Progenitor cell of endocrine pancreas (in vitro differentiated cells): ENCODE measurements around the gene AGPAT4. TPM values are rescaled to one million over a fixed set of nuclear protein-coding genes. Genes with fewer than 3 reads are reported as not detected.

Source experiments
- DNase-seq: peaks from one replicate; pipeline ENCODE4 v3.0.0; 2021; ENCODE audit warnings: low spot score; ENCODE audit not compliant: unreplicated experiment
- H3K27ac Mint-ChIP-seq: 2 replicates; pipeline ENCODE4 v1.8.0; 2021; ENCODE audit warnings: mild to moderate bottlenecking, moderate library complexity, mixed read lengths
- H3K27me3 Mint-ChIP-seq: 2 replicates; pipeline ENCODE4 v1.8.0; 2021; ENCODE audit warnings: mixed read lengths
- H3K36me3 Mint-ChIP-seq: 2 replicates; pipeline ENCODE4 v1.8.0; 2022; ENCODE audit warnings: mixed read lengths; ENCODE audit not compliant: insufficient read depth
- H3K4me1 Mint-ChIP-seq: 2 replicates; pipeline ENCODE4 v1.8.0; 2021; ENCODE audit warnings: low read depth, mixed read lengths
- H3K4me3 Mint-ChIP-seq: 2 replicates; pipeline ENCODE4 v1.8.0; 2021; ENCODE audit warnings: low read depth, mild to moderate bottlenecking, moderate library complexity, mixed read lengths
- H3K9me3 Mint-ChIP-seq: 2 replicates; pipeline ENCODE4 v1.8.0; 2021; ENCODE audit warnings: low read depth, mixed read lengths
- CTCF ChIP-seq: fragments of 200-600 bp; sonication (generic); IDR thresholded peaks from one replicate; pipeline ENCODE4 v1.5.0; 2021; ENCODE audit warnings: antibody characterized with exemption, mild to moderate bottlenecking; ENCODE audit not compliant: unreplicated experiment
- total RNA-seq: library from RNA; stranded (reverse); gene quantifications from 2 replicates; pipeline ENCODE4 v1.2.1, GENCODE V29; 2021

Gene AGPAT4
- total RNA-seq, 1 donor from 2014 or later = 43.7 TPM

GRCh38 chr6:161302949-161303348, 29.1 kb upstream of the AGPAT4 start:
- Mint-ChIP-seq H3K27ac (no peak overlapping the region), H3K36me3 (no peaks in the 10 kb centered on the region), H3K27me3 (peaks cover 4% of the 10 kb centered on the region), H3K4me3 (no peak overlapping the region), H3K4me1 (no peaks in the 10 kb centered on the region), H3K9me3 (no peaks in the 10 kb centered on the region)
- no peak for DNase-seq
- no peak for TF ChIP-seq CTCF

- peaks cover 3% of the 10 kb centered on the region for H3K9me3 Mint-ChIP-seq
Observed at GRCh38 chr6:161301338-161301737, 27.5 kb upstream of the AGPAT4 start.

GRCh38 chr6:161300823-161301222, 27.0 kb upstream of the AGPAT4 start:
- no peak for DNase-seq
- H3K27ac Mint-ChIP-seq = no peak overlapping the region
- TF ChIP-seq CTCF = no peak
- no peaks in the 10 kb centered on the region for H3K4me1 Mint-ChIP-seq
- no peaks in the 10 kb centered on the region for H3K36me3 Mint-ChIP-seq
- H3K9me3 Mint-ChIP-seq = peaks cover 7% of the 10 kb centered on the region
- peaks cover 4% of the 10 kb centered on the region for H3K27me3 Mint-ChIP-seq
- H3K4me3 Mint-ChIP-seq = no peak overlapping the region

More at GRCh38 chr6:161301338-161301737, 27.5 kb upstream of the AGPAT4 start:
- DNase-seq = no peak
- Mint-ChIP-seq H3K4me3 (no peak overlapping the region), H3K36me3 (no peaks in the 10 kb centered on the region), H3K4me1 (no peaks in the 10 kb centered on the region), H3K27ac (no peak overlapping the region), H3K27me3 (peaks cover 4% of the 10 kb centered on the region)
- TF ChIP-seq CTCF = no peak

GRCh38 chr6:161299726-161300125, 25.9 kb upstream of the AGPAT4 start:
- Mint-ChIP-seq H3K9me3 (peaks cover 7% of the 10 kb centered on the region), H3K27ac (no peak overlapping the region), H3K27me3 (peaks cover 4% of the 10 kb centered on the region), H3K4me3 (no peak overlapping the region), H3K4me1 (no peaks in the 10 kb centered on the region), H3K36me3 (no peaks in the 10 kb centered on the region)
- no peak for TF ChIP-seq CTCF
- no peak for DNase-seq

- Mint-ChIP-seq H3K9me3 (peaks cover 7% of the 10 kb centered on the region), H3K27me3 (no peaks in the 10 kb centered on the region), H3K4me1 (peaks cover 11% of the 10 kb centered on the region), H3K4me3 (no peak overlapping the region), H3K27ac (no peak overlapping the region), H3K36me3 (no peaks in the 10 kb centered on the region)
- DNase-seq = no peak
- no peak for TF ChIP-seq CTCF
Observed at GRCh38 chr6:161295784-161296183, 21.9 kb upstream of the AGPAT4 start.
